Hepatic stellate cell (primary cell): ENCODE data around the gene MAP3K1.

Source experiments
- DNase-seq: peaks from one replicate; pipeline ENCODE4 v3.0.0; 2011; ENCODE audit warnings: low spot score

The MAP3K1 gene

DNA sequence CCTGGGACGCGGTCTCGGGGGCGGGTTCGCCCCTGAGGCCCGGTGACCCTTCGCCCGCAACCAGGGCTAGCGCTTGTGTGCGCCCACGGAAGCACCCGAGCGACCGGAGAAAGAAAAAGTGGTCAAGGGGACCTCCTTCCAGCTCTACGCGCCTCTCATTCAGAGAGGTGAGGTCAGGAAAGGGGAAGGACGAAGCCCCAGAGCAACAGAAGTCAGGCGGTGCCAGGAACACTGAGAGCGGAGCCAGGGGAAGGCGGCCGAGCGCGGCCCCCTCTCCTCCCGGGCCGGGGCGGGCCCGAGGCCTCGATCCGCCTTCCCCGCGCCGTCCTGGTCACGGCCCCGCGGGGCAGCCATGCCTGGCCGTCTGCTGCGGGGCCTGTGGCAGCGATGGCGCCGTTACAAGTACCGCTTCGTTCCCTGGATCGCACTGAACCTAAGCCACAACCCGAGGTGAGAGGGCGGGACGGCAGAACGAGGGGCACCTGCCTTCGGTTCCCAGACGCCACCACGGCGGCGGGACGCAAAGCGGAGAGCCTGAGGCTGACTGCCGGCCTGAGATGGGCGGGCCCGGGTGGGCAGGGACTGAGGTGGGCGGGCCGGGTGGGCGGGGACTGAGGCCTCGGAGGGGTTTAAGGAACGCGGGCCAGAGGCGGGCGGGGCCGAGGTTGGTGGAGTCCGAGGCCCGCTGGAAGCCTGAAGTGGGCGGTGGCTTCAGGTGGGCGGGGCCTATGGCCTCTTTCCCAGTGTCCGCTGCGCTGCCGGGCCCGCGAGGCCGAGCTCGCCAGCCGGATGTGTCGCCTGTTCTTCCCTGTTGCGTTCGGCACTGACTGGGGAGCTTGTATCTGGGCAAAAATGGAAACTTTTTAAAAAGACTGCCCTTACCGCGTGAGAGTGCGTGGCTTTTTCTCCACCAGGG, 94.2 kb downstream of the MAP3K1 start, which contains the start of gene SETD9:
Gene SETD9, plus strand, starts transcription at position 303 of the 916 bp plus-strand sequence. Its CDS starts 50 bp downstream, at position 353.
- peak; percentile 92 for DNase-seq

DNA sequence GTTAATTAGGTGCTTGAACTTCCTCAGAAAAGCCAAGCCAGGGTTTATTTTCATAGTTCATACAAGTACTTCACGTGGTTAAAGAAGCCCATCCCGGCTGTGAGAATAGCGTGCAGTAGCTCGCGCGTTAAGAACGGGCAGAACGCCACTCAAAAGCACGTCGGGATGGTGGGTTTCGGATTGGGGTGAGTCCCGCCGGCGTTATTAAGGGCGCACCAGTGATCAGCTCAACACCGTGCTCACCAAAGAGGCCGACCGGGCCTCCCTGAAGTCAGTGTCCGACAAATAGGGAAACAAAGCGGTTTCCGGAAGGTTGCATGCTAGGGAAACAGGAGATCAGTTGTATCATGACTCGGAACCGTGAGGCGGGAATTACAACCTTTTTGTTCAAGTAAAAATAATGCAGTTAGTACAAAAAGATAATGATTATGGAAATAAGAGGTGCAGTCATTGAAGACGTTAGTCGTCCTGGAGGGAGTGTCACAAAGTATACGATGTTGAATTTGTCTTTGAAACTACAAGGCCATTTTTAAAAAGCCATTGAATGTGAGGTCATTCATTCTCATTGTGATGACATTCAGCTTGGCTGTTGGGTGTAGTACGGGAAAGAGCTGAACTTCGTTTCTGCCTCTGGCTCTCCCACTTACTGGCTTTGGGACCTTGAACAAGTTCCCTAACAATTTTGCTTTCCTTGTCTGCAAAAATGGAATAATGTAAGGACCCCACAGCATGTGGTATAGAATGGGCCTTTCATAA, 95.0 kb downstream of the MAP3K1 start:
- peak; percentile 37 for DNase-seq

GRCh38 chr5:56913766-56914165, 98.4 kb downstream of the MAP3K1 start:
- no peak for DNase-seq

DNA sequence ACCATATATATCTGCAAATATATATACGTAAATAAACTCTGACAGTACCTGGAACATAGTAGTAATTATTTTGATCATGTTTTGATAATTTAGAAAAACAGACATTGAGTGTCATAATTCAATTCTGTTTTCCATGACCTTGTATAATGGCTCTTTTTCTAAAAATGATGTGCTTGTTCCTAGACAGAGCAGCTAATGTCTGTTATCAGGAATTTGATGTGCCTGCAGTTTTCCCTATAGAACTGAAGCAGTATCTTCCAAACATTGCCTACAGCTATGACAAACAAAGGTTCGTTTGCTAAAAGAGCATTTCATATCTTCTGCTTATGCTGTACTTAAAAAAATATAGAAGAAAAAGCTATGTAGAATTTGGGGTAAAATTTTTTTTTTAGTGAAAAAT, 99.3 kb downstream of the MAP3K1 start:
- DNase-seq = no peak

DNA sequence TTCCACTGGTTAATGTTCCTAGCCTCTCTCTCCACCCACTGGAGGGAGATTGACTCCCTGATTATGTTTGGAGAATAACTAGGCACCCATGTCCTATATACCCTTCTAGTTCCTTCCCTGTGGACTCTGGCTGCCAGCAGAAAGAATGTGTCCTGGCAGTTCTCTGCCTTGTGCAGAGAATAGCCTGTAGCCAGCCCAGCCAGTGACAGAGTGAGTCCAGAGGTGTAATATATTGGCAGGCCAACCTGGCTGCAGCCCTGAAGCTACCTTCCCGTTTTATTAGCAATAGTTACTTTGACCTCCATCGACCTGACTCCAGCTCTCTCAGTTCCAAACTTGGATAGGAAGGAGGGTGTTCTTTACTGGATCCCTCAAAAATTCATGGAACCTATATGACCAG, 102.2 kb downstream of the MAP3K1 start:
- DNase-seq = no peak

GRCh38 chr5:56918054-56918453, 102.7 kb downstream of the MAP3K1 start:
- no peak for DNase-seq

DNA sequence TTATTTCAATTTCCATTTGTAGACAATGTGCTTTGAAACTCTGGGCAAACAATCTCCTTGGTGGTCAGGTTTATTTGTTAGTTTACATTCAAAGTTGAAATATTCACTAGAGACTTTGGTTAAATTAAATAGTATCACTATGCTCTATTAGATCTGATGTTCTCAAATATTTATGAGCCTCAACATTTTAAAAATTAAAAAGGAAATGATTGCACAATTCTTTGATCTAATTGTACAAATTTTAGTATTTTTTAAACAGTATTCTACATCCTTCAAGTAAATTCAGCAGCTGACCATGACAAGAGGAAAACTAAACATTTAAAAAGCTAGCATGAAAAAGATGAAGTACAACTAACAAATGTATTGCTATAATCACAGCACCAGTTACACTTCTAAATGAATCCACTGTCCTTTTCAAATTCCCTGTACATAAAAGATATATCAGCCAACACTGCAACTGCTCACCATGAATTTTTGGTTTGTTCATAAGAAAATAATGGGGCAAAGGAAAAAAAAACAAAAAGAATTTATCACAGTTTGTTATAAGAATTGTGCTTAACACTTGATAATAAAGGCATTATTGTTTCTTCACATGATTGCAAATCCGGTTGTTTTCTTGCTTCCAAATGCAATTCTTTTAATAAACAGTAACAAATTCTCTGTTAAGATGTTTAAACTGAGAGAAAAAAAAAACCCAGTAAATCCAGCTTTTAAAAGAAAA, 104.8 kb downstream of the MAP3K1 start:
- DNase-seq = no peak

- no peak for DNase-seq
Measured at GRCh38 chr5:56922922-56923321, 107.6 kb downstream of the MAP3K1 start.

GRCh38 chr5:56934325-56934724, 119.0 kb downstream of the MAP3K1 start:
- DNase-seq = no peak

- no peak for DNase-seq
Measured at GRCh38 chr5:56938858-56939257, 123.5 kb downstream of the MAP3K1 start.

DNA sequence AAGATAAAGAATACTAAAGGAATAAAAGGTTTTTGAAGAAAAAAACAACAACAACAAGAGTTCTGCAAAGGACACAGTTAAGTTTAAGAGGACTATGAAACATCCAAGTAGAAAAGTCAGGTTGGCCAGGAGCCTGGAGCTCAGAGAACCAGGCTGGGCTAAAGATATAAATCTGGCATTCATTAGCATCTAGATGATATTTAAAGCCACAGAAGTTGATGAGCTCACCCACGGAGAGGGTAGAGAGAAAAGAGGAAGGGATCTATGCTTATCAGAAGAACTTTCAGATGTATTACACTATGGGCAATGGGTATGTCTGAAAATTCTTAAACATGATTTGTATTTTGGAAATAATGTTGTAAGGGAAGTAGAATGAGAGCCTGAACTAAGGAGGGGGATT, 126.6 kb downstream of the MAP3K1 start:
- no peak for DNase-seq
